Fibroblast of mammary gland (primary cell): ENCODE results near the gene MICU1.

Source experiments
- DNase-seq: peaks from one replicate; pipeline ENCODE4 v3.0.0-alpha.2; 2010; ENCODE audit warnings: low read depth
- H3K4me3 ChIP-seq: 2 replicates; pipeline ENCODE4 v1.5.1; 2011; ENCODE audit warnings: low read depth, mild to moderate bottlenecking, low read length, moderate library complexity; ENCODE audit not compliant: control insufficient read depth
- TF ChIP-seq, protein P1 (sequence below): conservative IDR thresholded peaks from 2 replicates; pipeline ENCODE4 v1.5.1; 2011; ENCODE audit warnings: low read depth, low read length, inconsistent platforms; ENCODE audit not compliant: control insufficient read depth, insufficient read depth

MICU1 gene

DNA sequence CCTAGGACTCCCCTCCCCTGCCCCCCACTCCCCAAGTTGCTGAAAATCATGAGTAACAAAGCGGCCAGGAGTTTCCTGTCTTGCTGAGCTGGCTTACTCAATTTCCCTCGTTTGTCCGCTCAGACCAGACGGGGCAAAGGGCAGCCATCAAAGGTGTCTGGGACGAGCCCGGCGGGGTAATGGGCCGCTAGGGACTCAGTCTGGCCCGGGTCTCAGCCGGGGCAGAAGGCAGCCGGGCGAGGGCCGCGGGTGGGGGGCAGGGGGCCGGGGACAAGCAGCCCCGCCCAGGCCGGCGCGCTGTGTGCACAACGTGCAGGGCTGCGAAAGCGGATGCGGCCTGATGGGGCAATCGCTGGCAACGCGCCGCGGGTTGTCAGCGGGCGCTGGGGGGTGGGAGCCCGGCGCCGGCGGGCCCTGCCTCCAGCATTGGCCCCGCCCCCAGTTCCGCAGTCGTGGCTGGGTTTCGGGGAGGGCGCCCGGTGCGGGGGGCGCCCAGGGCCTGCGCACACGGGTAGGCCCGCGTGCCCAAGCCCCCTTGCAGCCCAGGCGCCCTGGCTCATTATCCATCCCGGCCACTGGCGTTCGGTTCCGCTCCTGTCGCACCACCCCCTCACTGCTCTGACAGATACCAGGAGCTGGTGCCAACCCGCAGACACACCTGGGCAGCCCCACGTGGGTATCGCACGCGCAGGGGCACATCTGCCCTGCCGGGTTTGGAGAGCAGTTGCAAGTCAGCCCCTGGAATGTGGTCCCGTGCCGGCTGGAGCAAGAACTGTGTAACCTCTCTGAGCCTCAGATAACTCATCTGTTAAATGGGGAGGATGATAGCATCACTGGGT lies 306.2 kb downstream of the MICU1 start:
- H3K4me3 ChIP-seq: peak overlapping the region; percentile 17
- peak; percentile 89 for DNase-seq
- TF ChIP-seq, protein P1, sequence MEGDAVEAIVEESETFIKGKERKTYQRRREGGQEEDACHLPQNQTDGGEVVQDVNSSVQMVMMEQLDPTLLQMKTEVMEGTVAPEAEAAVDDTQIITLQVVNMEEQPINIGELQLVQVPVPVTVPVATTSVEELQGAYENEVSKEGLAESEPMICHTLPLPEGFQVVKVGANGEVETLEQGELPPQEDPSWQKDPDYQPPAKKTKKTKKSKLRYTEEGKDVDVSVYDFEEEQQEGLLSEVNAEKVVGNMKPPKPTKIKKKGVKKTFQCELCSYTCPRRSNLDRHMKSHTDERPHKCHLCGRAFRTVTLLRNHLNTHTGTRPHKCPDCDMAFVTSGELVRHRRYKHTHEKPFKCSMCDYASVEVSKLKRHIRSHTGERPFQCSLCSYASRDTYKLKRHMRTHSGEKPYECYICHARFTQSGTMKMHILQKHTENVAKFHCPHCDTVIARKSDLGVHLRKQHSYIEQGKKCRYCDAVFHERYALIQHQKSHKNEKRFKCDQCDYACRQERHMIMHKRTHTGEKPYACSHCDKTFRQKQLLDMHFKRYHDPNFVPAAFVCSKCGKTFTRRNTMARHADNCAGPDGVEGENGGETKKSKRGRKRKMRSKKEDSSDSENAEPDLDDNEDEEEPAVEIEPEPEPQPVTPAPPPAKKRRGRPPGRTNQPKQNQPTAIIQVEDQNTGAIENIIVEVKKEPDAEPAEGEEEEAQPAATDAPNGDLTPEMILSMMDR: no peak

DNA sequence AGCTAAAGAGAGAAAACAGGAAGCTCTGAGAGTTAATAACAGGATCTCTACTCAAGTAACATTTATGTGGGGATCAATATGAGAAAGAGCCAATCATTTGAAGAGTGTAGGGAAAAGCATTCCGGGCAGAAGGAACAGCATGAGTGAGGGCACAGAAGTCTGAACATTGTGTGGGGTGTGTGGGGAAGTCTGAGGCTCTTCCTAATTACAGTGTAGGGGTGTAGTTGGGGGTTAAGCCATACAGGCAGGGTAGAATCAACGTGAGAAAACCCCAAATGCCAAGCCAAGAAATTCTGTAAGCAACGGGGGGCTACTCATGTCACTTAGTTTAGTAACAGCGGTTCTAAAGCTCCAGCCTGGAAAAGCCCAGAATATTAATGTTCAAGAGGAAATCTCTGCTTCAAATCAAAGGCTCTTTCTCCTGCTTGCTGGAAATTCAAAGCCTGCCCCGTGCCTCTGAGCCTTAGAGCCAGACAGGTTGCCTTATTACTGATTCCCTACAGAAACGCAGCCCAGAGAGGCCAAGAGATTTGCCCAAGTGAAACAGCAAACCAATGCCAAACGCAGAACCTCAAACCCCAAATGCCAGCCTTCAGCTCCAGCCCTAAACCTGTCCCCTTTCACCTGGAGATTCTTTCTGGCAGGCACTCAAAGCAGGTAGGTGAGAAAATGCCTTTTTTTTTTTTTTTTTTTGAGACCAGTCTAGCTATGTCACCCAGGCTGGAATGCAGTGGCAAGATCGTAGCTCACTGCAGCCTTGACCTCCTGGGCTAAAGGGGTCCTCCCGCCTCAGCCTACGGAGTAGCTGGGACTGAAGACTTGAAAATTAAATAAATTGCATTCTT lies 307.2 kb downstream of the MICU1 start:
- no peak for DNase-seq
- TF ChIP-seq, protein P1: no peak
- H3K4me3 ChIP-seq: no peak overlapping the region
